Stimulated activated CD8-positive, alpha-beta memory T cell treated with anti-CD3 and anti-CD28 coated beads, Interleukin-4, amount 100 ng/mL, for 4 hours (primary cell): ENCODE measurements around the gene GUK1.

Experiments used
- DNase-seq, 2 donors: peaks; one replicate each; pipeline ENCODE4 v3.0.0-alpha.2; 2020; ENCODE audit warnings: low read depth in 2 of 2, low spot score in 1 of 2

The GUK1 gene

DNA sequence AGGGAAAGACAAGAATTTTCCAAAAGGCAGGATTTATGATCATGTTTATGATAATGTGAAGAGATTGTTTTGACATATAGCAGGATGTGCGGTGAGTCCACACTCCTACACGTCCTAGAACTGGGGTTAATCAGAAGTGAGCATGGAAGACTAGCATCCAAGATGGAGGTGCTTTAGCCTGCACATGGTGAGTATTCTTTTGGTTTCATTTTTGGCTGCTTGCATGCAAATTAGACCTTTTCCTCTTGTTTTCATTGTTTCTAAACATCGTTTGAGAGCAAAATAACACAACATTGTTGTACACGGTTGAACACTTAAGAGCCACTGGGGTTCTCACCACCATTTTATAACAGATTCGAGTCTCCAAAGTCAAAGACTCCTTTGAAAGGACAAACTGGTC lies 14.9 kb upstream of the GUK1 start:
- DNase-seq: no peak

DNA sequence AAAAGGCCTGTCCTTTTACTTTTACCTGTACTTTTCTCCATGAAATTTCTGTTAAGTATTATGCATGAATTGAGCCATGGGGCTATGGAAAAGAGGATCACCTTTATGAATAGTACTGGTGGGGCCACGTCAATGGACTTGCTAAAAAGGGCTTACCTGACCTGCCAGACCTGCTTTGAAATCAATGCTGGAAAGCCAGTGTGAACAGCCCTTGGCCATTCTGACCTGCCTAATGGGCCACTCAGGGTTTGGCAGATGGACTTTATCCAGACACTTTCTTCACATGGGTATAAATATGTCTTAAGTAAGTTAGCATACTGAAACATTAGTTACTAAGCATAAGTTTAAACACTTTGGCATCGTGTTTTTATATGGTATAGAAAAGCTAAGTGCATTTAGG lies 8.3 kb upstream of the GUK1 start:
- no peak for DNase-seq

DNA sequence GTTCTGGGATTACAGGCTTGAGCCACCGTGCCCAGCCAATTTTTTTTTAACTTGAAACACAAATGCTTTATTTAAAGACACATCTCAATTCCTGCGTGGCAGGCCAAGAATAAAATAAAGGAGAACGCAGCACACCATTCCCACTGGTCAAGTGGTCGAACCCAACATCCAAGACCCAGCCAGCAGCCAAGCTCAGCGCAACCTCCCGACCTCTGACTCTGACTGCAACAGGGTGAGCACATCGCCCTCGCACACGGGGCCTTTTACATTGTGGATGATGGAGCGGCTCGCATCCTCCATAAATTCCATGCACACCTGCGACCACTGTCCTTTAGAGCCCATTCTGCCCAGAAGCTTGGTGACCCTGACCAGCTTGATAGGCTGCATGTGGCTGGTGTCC lies 5.5 kb upstream of the GUK1 start:
- no peak for DNase-seq

DNA sequence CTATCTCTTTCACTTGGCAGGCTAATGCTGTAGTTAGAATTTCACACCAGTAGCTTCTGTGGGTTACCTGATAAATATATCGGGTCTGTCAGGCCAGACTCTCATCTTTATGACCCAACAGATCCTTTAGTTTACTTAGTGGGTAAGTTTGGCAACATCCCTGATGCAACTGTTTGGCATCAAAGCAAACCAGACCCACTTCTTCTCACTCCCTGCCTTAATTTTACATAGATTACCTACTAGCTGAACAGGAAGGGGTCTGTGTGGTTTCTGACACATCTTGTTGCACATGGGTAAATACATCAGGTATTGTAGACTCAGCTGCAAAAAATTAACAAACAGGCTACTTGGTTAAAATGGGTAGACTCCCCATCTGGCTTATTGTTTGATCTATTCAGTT lies 3.2 kb upstream of the GUK1 start:
- no peak for DNase-seq

DNA sequence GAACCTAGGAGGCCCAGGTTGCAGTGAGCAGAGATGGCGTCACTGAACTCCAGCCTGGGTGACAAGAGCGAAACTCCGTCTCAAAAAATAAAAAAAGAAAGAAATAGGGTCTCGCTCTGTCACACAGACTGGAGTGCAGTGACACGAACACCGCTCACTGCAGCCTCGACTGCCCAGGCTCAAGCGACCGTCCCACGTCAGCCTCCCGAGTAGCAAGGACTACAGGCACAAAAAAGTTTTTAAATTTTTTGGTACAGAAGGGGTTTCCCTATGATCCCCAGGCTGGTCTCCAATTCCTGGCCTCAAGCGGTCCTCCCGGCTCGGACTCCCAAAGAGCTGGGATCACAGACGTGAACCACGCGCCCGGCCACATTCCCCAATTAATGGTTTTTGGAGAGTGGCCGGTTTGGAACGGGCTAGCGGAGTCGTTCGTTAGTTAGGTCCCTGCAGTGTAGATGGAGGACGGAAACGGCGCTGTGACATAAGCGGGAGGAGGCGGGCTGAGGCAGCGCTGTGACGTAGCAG lies 611 bp upstream of the GUK1 start:
- DNase-seq: no peak

DNA sequence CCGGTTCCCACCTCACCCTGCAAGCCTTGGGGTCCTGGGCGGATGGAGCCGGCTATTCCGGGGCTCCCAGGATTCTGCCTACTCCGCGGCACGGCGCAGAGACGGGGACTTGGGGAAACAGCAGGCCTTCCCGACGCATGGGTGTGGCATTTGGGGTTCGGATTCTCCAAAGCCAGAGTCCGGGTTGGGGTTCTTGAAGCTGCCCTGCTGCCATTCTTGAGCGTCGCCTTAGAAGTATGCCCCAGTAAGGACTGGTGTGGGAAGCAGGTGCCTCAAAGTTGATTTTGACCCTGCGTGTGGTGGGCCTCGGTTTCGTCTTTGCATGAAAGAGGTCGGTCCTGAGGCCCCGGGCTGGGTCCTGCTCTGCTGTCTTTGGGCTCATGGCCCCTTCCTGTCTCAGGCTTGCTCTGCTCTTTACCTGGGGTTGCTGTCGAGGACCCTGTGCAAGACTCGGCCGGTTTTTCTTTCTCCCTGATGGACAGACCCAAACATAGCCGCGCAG lies 696 bp downstream of the GUK1 start:
- no peak for DNase-seq

DNA sequence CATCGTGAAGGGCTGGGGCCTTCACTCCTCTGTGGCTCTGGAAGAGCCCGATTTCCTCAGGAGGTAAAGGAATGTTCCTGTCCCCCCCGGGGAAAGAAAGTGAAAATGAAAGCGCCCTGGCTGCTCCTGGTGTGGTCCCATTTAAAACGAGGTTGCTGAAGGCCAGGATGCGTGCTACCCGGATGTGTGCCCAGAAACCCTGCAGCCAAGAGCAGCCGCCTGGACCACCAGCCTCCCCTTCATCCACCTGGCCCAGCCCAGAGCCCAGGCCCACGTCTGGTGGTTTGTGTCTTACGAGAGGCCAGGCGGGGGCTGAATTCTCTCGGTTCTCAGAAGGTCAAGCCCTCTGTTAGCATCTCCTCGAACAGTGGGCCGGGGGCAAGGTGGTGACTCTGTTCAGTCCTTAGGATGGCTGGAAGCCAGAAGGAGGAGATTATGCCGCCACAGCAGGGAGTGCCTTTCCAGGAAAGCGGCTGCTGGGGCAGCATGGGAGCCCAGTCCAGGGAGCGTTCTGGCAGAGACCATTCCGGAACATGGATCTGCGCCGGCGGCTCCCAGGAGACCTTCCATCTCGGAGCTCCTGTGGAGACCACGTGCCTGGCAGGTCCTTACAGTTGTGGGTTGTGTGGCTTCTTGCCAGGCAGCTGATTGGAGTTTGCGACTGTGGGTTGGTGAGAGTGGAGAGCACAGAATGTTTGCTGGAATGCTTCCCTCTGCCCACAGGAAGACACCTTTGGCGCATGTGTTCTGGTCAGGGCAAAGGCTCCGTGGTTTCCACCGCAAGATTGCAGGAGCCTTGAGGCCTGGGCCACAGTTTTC lies 1.4 kb downstream of the GUK1 start:
- DNase-seq: no peak

DNA sequence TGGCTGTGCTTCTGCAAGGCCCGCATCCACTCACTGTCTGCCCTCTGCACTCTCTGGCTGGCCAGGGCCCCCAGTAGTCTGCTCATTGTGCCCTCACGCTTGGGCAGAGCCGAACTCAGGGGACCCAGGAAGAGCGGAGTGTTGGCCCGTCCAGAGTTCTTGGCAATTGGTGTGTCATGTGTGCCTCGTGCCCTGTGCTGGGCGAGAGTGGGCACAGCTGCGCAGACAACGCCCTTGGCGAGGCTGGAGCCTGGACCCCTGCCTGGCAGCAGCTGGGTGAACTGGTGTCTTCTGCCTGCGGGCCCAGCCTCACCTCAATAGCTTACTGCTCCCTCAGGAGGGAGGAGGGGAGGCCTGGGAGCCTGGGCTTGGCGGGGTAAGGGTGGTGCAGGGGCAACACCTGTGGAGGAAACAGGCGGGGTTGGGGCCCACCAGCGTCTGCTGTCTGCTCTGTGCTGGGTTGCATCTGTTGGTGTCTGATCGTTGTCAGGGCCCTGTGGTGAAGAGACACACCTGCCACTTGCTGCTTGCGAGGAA lies 2.1 kb downstream of the GUK1 start:
- no peak for DNase-seq

DNA sequence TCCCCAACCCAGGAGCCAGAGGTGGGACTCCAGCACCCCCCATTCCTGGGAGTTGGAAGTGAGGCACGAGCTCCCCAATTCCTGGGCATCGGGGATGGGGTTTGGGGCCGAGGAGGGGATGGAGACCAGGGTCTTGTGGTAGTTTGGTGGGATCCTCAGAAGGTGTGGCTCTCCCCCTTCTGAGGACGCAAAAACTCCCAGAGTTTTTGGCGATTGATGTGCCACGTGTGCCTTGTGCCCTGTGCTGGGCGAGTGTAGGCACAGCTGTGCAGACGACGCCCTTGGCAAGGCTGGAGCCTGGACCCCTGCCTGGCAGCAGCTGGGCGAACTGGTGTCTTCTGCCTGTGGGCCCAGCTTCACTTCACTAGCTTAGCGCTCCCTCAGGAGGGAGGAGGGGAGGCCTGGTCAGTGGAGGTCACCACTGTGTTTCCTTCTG lies 2.6 kb downstream of the GUK1 start:
- no peak for DNase-seq

DNA sequence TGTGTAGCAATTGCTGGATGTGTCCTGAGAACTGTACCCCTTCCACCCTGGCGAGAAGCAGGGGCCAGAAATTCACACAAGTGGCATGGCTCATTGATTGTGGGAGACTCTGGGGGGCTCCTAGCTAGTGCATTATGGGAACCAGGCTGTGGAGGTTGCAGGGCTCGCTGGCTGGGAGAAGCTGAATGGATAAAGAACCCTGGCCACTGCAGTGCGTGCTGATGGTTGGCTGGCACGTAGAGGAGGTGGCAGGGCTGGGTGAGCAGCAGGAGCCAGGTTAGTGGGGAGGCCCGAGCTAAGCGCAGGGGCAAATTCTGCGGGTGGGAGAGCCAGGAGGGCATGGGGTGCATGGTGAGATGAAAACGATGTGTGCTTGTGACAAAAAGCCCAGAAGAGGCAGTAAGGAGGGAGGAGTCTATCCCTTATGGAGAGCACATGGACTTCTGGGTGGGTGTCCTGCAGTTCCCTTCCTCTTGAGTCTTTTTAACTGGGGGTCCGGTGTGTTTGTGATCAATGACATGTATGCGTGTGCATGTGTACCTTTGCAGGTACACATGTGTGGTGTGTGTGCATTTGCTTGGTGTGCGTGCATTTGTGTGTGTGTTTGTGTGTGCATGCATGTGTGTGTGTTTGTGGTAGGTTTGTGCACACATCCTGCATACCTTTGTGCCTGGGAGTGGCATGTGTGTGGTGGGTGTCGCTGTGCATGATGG lies 3.6 kb downstream of the GUK1 start:
- no peak for DNase-seq

DNA sequence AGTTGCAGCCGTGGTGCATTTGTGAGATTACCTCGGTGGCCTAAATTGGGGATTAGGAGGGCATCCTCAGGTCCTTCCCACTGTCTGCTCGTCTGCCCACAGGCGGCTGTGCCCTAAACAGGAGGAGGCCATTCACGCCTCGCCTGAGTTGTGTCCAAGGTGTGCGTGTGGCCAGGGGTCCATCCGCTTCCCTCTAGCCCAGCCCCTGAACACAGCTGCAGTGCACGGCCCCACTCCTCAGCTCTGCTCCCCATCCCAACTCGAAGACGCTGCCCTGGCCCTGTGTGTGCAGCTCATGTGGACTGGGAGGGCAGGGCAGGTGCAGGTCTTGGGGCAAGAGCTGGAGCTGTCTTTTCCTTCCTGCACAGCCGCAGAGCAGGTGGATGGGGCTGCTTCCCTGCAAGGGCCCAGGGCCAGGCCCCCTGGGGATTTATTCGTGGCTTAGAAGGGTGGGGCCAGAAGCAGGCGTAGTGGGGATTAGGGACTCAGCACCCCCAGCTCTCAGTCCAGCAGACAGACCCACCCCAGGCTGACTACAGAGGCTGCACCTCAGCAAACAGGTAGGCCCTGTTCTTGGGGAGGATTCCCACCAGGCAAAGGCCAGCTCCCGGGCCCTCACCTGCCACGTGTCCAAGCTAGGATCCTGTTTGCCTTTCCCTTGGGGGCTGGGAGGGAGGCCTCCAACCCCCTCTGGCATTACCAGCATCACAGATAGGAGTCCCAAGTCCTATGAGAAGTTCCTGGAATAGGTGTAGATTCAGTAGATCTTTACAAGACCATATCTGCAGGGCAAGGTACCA lies 4.3 kb downstream of the GUK1 start:
- no peak for DNase-seq

DNA sequence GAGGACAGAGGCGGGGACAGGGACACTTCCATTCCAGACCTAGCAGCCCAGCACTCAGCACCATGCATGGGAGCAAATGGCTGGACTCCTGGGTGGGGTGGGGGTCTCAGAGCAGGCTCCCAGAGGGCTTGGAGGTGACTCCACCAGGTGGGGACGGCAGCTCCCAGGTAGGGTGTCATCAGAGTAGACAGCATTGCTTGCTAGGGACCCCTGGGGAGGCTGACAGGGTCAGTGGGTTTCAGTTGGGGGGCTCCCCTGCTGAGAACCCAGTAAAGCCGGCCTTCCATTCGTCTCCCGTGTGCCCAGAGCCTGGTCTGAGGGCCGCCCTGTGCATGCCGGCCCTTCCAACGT lies 4.9 kb downstream of the GUK1 start:
- DNase-seq: no peak

DNA sequence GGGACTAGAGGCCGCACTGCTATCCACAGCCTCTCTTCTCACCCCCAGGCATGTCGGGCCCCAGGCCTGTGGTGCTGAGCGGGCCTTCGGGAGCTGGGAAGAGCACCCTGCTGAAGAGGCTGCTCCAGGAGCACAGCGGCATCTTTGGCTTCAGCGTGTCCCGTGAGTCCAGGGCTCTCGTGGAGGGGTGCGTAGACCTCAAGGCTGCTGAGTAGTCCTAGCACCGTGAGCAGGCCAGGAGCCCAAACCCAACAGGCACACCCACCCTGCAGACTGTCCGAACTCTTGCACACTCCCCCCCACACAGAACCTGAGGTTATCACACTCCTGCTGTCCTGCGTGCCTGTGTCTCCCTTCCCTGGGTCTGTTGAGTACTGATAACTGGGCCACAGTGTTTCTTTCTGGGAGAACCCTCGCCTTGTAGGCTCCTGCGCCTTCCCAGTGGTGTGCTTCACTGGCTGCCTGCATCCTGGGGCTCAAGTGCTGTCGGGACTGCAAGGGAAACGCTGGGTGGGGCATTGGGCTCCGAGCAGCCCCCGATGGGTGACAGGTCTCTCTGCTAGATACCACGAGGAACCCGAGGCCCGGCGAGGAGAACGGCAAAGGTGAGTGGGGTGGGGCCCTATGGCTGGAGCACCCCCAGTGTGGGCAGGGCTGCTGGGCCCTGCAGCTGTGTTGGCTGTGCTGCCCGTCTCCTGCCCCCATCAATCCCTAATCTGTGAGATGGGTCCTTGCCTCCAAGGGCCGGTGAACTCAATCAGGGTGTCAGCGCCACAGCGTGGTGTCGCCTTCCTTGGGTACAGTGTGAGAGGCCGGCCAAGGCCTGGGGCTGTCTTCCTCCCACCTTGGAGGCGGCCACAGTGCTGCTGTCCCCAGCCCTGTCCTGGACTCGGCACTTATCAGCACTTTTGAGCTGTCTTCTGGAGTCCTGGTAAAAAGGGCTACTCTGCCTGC lies 5.7 kb downstream of the GUK1 start:
- DNase-seq: no peak

DNA sequence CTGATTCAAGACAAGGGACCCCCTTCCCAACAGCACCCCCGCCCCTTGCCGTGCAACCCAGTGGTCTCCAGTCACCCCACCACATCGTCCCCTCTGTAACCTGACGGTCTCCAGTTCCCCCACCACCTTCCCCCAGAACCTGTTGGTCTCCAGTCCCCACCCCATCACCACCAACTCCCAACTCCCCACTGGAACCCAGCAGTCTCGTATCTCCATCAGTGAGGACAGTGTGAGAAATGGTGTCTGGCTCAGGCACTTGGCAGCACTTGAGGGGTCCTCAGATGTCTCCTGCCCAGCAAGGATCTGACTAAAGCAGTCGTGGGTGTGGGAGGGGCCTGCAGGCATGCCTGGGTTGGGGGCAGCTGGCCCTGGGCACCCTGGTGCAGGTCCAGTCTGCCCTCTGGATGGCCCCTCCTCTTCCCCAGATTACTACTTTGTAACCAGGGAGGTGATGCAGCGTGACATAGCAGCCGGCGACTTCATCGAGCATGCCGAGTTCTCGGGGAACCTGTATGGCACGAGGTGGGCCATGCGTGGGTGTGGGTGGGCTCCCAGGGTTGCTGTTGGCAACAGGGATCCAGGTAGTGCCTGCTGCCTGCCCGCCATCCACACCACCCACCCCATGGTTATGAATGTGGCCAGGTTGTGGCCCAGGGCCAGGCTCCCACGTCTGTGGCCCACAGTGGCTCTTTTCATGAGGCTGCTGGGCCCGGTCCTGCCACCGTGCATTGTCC lies 6.5 kb downstream of the GUK1 start:
- DNase-seq: no peak

DNA sequence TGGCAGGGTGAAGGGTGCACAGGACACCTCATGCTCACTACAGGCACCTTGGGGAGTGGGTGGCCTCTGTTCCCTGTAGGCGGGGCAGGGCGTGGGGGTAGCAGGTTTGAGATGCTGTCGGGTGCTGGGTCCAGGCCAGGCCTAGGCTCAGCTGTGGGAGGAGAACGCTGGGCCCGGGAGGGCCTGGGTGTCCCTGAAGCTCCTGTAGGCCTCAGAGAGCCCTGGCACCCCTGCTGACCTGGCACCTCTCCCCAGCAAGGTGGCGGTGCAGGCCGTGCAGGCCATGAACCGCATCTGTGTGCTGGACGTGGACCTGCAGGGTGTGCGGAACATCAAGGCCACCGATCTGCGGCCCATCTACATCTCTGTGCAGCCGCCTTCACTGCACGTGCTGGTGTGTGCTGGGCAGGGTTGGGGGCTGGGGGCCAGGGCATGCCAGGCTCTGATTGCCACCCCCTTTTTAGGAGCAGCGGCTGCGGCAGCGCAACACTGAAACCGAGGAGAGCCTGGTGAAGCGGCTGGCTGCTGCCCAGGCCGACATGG lies 7.1 kb downstream of the GUK1 start:
- DNase-seq: no peak

DNA sequence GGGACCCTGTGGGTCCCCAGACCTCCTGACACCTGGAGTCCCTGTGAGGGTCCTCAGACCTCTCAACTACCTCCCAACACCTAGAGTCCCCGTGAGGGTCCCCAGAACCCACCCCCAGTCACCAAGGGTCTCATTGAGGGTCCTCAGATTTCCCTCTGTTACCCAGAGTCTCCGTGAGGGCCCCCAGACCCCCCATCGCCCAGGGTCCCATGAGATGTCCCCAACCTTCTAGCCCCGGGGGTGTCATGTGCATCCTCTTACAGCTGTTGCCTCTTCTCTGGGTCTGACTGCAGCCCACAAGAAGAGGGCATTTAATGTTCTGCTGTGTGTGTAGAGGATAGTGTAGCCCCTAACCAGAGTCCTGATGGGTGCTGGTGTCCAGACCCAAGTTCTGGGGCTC lies 7.7 kb downstream of the GUK1 start:
- DNase-seq: no peak

DNA sequence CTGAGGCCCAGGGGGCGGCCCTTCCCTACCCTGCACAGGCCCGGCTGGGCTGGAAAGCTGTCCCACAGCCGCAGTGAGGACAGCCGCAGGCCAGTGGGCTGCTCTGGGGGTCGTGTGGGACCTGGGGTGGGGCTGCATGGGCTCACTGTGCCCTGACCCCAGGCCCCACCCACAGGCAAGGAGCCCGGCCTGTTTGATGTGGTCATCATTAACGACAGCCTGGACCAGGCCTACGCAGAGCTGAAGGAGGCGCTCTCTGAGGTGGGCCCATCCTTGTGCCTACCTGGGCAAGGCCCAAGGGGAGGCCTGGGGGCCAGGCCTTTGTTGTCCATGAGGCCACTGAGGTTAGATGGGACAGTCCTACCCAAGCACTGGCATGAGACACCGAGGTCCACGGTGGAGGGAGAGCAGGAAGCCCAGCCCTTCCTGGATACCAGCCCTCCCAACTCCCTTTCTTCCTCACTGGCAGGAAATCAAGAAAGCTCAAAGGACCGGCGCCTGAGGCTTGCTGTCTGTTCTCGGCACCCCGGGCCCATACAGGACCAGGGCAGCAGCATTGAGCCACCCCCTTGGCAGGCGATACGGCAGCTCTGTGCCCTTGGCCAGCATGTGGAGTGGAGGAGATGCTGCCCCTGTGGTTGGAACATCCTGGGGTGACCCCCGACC lies 8.2 kb downstream of the GUK1 start:
- DNase-seq: no peak

DNA sequence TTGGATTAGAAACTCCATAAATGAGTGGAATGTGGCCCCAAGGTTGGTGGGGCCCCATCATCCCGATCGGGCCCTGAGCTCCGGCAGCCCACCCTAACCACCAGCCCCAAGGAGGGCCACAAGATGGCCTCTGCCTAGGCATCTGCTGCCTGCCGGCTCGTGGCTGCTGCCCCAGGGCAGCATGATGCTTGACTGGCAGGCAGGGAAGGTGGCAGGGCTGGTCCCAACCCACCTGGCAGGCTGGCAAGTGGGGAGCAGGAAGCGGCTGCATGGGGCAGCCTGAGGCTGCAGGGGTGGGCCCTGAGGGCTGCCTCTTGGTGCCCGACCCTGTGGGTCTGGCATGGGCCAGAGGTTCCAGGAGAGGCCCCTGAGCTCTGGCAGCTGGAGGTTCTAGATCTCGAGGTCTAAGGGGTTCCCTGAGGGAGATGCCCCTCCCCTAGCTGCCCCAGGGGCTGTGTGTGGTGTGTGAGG lies 8.9 kb downstream of the GUK1 start:
- no peak for DNase-seq
